Epithelial cell of proximal tubule (primary cell): ENCODE data around the gene TARS3. TPM values are rescaled to one million over a fixed set of nuclear protein-coding genes. Genes with fewer than 3 reads are reported as not detected.

Experiments
- DNase-seq: peaks from one replicate; pipeline ENCODE4 v3.0.0-alpha.2; 2011; ENCODE audit warnings: low read depth
- H3K4me3 ChIP-seq: 2 replicates; pipeline ENCODE4 v1.5.1; 2011; ENCODE audit warnings: low read depth, mild to moderate bottlenecking, low read length
- total RNA-seq: library from RNA; depleted of rRNA; stranded (reverse); fragments of >200 nt; gene quantifications from 2 replicates; pipeline ENCODE4 v1.2.3, GENCODE V29; 2015
- TF ChIP-seq, protein P1 (sequence below): conservative IDR thresholded peaks from 2 replicates; pipeline ENCODE4 v1.5.1; 2012; ENCODE audit warnings: low read depth, mild to moderate bottlenecking, low read length

TARS3 gene
- total RNA-seq, 1 donor from 2014 or later: 9.9 TPM

DNA sequence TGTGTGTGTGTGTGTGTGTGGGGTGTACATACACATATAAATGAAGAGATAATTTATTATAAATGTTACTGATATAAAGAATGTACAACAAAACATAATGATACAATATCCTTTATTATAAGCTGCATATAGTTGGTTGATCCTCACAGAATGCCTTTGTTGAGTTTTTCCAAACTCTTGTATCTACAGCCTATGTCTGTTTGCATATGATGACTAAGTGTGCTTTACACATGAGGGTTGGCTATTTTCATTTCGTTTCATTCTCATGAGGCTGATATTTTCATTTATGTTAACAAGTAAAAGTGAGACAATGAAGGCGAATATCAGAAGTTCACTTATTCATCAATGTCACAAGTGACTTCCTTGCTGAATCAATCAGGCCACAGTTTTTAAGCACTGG lies 117.2 kb downstream of the TARS3 start:
- no peak for DNase-seq
- no peak overlapping the region for H3K4me3 ChIP-seq
- TF ChIP-seq, protein P1, sequence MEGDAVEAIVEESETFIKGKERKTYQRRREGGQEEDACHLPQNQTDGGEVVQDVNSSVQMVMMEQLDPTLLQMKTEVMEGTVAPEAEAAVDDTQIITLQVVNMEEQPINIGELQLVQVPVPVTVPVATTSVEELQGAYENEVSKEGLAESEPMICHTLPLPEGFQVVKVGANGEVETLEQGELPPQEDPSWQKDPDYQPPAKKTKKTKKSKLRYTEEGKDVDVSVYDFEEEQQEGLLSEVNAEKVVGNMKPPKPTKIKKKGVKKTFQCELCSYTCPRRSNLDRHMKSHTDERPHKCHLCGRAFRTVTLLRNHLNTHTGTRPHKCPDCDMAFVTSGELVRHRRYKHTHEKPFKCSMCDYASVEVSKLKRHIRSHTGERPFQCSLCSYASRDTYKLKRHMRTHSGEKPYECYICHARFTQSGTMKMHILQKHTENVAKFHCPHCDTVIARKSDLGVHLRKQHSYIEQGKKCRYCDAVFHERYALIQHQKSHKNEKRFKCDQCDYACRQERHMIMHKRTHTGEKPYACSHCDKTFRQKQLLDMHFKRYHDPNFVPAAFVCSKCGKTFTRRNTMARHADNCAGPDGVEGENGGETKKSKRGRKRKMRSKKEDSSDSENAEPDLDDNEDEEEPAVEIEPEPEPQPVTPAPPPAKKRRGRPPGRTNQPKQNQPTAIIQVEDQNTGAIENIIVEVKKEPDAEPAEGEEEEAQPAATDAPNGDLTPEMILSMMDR: no peak

DNA sequence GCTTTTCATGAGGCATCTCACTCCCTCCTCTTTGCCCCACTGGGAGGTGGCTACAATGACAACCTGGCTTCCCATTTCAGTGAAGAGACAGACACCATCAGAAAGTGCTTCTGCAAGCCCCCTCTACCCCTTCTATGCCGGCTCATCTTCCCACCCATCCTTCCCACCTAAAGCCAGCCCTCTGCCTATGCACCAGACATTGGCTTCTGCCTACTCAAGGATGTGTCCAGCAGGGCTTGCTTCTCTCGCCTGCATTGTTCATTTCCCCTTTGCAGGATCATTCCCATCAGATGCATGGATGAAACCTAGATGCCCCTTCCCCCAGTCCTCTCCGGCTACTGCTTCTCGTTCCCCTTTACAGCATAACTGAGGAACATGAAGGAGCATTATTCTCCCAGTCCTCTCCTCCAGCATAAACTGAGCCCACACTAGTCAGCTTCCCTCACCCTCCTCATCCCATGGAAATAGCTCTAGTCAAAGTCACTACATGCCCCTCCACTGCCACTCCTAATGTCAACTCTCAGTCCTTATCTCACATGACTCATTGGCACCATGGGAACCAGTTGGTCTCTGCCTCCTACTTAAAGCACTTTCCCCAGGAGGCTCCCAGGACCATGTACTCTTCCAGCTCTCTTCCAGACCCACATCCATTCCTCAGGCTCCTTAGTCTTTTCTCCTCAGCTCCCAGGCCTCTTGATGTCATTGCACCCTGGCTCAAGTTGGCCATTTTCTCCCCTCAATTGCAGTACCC lies 120.0 kb downstream of the TARS3 start:
- no peak overlapping the region for H3K4me3 ChIP-seq
- TF ChIP-seq, protein P1: no peak
- DNase-seq: no peak

Other genes starting within 250 kb of the TARS3 start
- 3.7 and 7.3 TPM in 2 replicates for gene PCSK6, start 234.8 kb downstream of the TARS3 start, total RNA-seq
- 22.3 and 30.5 TPM in 2 replicates for gene TM2D3, start 72.1 kb downstream of the TARS3 start, total RNA-seq
- not detected in 2 replicates for gene OR4F6, start 79.0 kb upstream of the TARS3 start, total RNA-seq
- not detected in 2 replicates for gene OR4F15, start 87.7 kb upstream of the TARS3 start, total RNA-seq